DOHH2 (cell line): Measurements from ENCODE around the gene HAGHL.

Experiments used
- EZH2phosphoT487 ChIP-seq: fragments of 200-600 bp; sonication (generic); IDR thresholded peaks from 2 replicates; pipeline ENCODE4 v1.6.1; 2017; ENCODE audit warnings: borderline replicate concordance, mild to moderate bottlenecking, antibody characterized with exemption, low read length, moderate library complexity, mixed read lengths
- TF ChIP-seq, protein P1 (sequence below): fragments of 200-600 bp; sonication (generic); IDR thresholded peaks from one replicate; pipeline ENCODE4 v1.5.1; 2014; ENCODE audit warnings: antibody characterized with exemption, mild to moderate bottlenecking, low read depth, low read length; ENCODE audit not compliant: poor library complexity, severe bottlenecking

- TF ChIP-seq, protein P1, sequence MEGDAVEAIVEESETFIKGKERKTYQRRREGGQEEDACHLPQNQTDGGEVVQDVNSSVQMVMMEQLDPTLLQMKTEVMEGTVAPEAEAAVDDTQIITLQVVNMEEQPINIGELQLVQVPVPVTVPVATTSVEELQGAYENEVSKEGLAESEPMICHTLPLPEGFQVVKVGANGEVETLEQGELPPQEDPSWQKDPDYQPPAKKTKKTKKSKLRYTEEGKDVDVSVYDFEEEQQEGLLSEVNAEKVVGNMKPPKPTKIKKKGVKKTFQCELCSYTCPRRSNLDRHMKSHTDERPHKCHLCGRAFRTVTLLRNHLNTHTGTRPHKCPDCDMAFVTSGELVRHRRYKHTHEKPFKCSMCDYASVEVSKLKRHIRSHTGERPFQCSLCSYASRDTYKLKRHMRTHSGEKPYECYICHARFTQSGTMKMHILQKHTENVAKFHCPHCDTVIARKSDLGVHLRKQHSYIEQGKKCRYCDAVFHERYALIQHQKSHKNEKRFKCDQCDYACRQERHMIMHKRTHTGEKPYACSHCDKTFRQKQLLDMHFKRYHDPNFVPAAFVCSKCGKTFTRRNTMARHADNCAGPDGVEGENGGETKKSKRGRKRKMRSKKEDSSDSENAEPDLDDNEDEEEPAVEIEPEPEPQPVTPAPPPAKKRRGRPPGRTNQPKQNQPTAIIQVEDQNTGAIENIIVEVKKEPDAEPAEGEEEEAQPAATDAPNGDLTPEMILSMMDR = no peak
- no peak for TF ChIP-seq EZH2phosphoT487
These were observed 12.8 kb upstream of the HAGHL start for GRCh38 chr16:714079-714478.
